Endothelial cell of umbilical vein (primary cell): Measurements from ENCODE around the gene GDF2. TPM values are rescaled to one million over a fixed set of nuclear protein-coding genes. Genes with fewer than 3 reads are reported as not detected.

Experiments
- BruUV-seq: library from RNA; stranded (reverse); fragments of 400-500 nt; replicated peaks from 2 replicates; lab custom pipeline; 2021; lab: Mats Ljungman, UMichigan
- CTCF ChIA-PET: fragments of 300-600, 350-600 bp; sonication (Branson Sonifier 250); formaldehyde crosslinking; loops from one replicate; lab custom pipeline; 2021; ENCODE audit warnings: antibody characterized with exemption, inconsistent platforms; lab: Charles Lee
- POLR2A ChIA-PET: fragments of 300-600, 350-600 bp; sonication (Branson Sonifier 250); formaldehyde crosslinking; loops from one replicate; lab custom pipeline; 2021; ENCODE audit warnings: antibody characterized with exemption, inconsistent platforms; lab: Charles Lee
- DNase-seq: peaks from one replicate; pipeline ENCODE4 v3.0.0-alpha.2; 2011; ENCODE audit warnings: low read depth, low spot score
- FAIRE-seq: peaks from 2 replicates; lab custom pipeline; 2011; peaks lifted over from hg19 to GRCh38; lab: Jason Lieb, UNC
- H2AFZ ChIP-seq: 2 replicates; pipeline ENCODE4 v1.6.0; 2012; ENCODE audit warnings: low read depth, low read length, control low read depth, inconsistent platforms
- H3K27ac ChIP-seq: 2 replicates; pipeline ENCODE4 v1.5.1; 2011; ENCODE audit warnings: low read depth, mild to moderate bottlenecking, control low read depth, low read length, moderate library complexity; ENCODE audit not compliant: insufficient read depth
- H3K27me3 ChIP-seq, 2 experiments: 2 replicates each; pipeline versions ENCODE4 v1.6.0 to v1.6.1; 2011; ENCODE audit warnings: low read length in 2 of 2, mixed read lengths in 1 of 2; ENCODE audit not compliant: control insufficient read depth in 2 of 2, insufficient read depth in 2 of 2
- H3K36me3 ChIP-seq, 2 experiments: 2 replicates in 1 of 2; 3 replicates in 1 of 2; pipeline ENCODE4 v1.5.1; 2011; ENCODE audit warnings: low read length in 2 of 2, mild to moderate bottlenecking in 1 of 2, moderate library complexity in 1 of 2; ENCODE audit not compliant: control insufficient read depth in 2 of 2, insufficient read depth in 2 of 2; ENCODE audit errors: extremely low read depth in 1 of 2
- H3K4me1 ChIP-seq: 3 replicates; pipeline ENCODE4 v1.5.1; 2011; ENCODE audit warnings: mild to moderate bottlenecking, low read length; ENCODE audit not compliant: control insufficient read depth, insufficient read depth; ENCODE audit errors: extremely low read depth
- H3K4me2 ChIP-seq: 2 replicates; pipeline ENCODE4 v1.6.1; 2011; ENCODE audit warnings: low read length, control low read depth, mixed read lengths; ENCODE audit not compliant: insufficient read depth
- H3K4me3 ChIP-seq, 3 experiments: fragments of 200-600 bp in 1 of 3; sonication (generic), shearing (Covaris generic) in 1 of 3; replicated peaks in 1 of 3; 2 replicates each; pipeline ENCODE4 v1.5.1; 2011 to 2016; ENCODE audit warnings: control low read depth in 3 of 3, low read length in 3 of 3, mild to moderate bottlenecking in 2 of 3, inconsistent platforms in 1 of 3, low read depth in 1 of 3, moderate library complexity in 1 of 3; ENCODE audit not compliant: insufficient read depth in 1 of 3
- H3K79me2 ChIP-seq: 2 replicates; pipeline ENCODE4 v1.6.0; 2012; ENCODE audit warnings: low read length, inconsistent platforms; ENCODE audit not compliant: control insufficient read depth, insufficient read depth
- H3K9ac ChIP-seq: replicated peaks from 2 replicates; pipeline ENCODE3; 2011; ENCODE audit warnings: low read length, control low read depth; ENCODE audit not compliant: insufficient read depth; ENCODE audit errors: extremely low read depth
- H3K9me1 ChIP-seq: replicated peaks from 3 replicates; pipeline ENCODE4 v1.6.0; 2011; ENCODE audit warnings: mild to moderate bottlenecking, low read length; ENCODE audit not compliant: control insufficient read depth, insufficient read depth; ENCODE audit errors: extremely low read depth
- H3K9me3 ChIP-seq: replicated peaks from 2 replicates; pipeline ENCODE4 v1.5.1; 2012; ENCODE audit warnings: low read length, inconsistent platforms; ENCODE audit not compliant: control insufficient read depth, insufficient read depth
- H4K20me1 ChIP-seq: replicated peaks from 2 replicates; pipeline ENCODE3; 2011; ENCODE audit warnings: mild to moderate bottlenecking, low read length; ENCODE audit not compliant: control insufficient read depth, insufficient read depth; ENCODE audit errors: extremely low read depth
- CTCF ChIP-seq, 2 donors: IDR thresholded peaks; 1 replicate in 1 of 2; 2 replicates in 1 of 2; pipeline ENCODE4 v1.5.1; 2011; ENCODE audit warnings: low read length in 2 of 2, mild to moderate bottlenecking in 2 of 2, moderate library complexity in 2 of 2, control low read depth in 1 of 2, inconsistent platforms in 1 of 2, low read depth in 1 of 2; ENCODE audit not compliant: insufficient read depth in 1 of 2; ENCODE audit errors: extremely low read depth in 1 of 2
- EZH2 ChIP-seq: IDR thresholded peaks from 2 replicates; pipeline ENCODE4 v1.6.1; 2012; ENCODE audit warnings: borderline replicate concordance, low read depth, mild to moderate bottlenecking, moderate library complexity, low read length, inconsistent platforms; ENCODE audit not compliant: severe bottlenecking
- FOS ChIP-seq: IDR thresholded peaks from 2 replicates; pipeline ENCODE4 v1.6.1; 2011; ENCODE audit warnings: mild to moderate bottlenecking, low read length, moderate library complexity, borderline replicate concordance; ENCODE audit not compliant: insufficient read depth
- GATA2 ChIP-seq: IDR thresholded peaks from 2 replicates; pipeline ENCODE4 v1.7.0; 2011; ENCODE audit warnings: low read depth, mild to moderate bottlenecking, moderate library complexity, mixed read lengths, low read length; ENCODE audit not compliant: insufficient read length, insufficient read depth
- JUN ChIP-seq: IDR thresholded peaks from 2 replicates; pipeline ENCODE4 v1.6.1; 2011; ENCODE audit warnings: borderline replicate concordance, low read depth; ENCODE audit not compliant: insufficient read length, insufficient read depth
- MAX ChIP-seq: IDR thresholded peaks from 2 replicates; pipeline ENCODE4 v1.6.1; 2011; ENCODE audit not compliant: insufficient read depth, insufficient read length
- MYC ChIP-seq: IDR thresholded peaks from one replicate; pipeline ENCODE4 v1.6.1; 2011; ENCODE audit warnings: mild to moderate bottlenecking, low read depth, low read length
- POLR2A ChIP-seq: IDR thresholded peaks from 2 replicates; pipeline ENCODE4 v1.6.1; 2012; ENCODE audit warnings: low read depth, mild to moderate bottlenecking, control low read depth, low read length
- POLR2AphosphoS5 ChIP-seq: IDR thresholded peaks from 2 replicates; pipeline ENCODE4 v1.6.1; 2012; ENCODE audit warnings: low read depth, mild to moderate bottlenecking, control low read depth, low read length, moderate library complexity; ENCODE audit not compliant: insufficient read depth
- dilution Hi-C: fragments of 300-500 bp; cut with MboI; formaldehyde crosslinking; loops from one replicate; pipeline ENCODE4 v1.15.0; 2019; ENCODE audit warnings: low sequenced_read_pairs; ENCODE audit not compliant: extremely low pct_ligation_motif_present
- intact Hi-C: fragments of 100-400 bp; cut with micrococcal nuclease; formaldehyde crosslinking; loops from one replicate; pipeline ENCODE4 v1.10.0; 2022
- polyA plus RNA-seq, 4 experiments: library from polyadenylated mRNA; depleted of rRNA in 3 of 4; stranded (reverse) in 3 of 4; unstranded in 1 of 4; fragments of >200 nt; gene quantifications; 2 replicates each; pipeline versions ENCODE4 v1.2.1 to v1.2.3, GENCODE V29; 2011 to 2012; ENCODE audit warnings: missing spikeins in 1 of 4
- total RNA-seq: library from RNA; stranded (reverse); gene quantifications from 2 replicates; pipeline ENCODE4 v1.2.3, GENCODE V29; 2021

Gene GDF2
- total and polyA plus RNA-seq, 2 donors (not counting 3 experiments of a cell fraction or from before 2014, with no cell fraction given): not detected

DNA sequence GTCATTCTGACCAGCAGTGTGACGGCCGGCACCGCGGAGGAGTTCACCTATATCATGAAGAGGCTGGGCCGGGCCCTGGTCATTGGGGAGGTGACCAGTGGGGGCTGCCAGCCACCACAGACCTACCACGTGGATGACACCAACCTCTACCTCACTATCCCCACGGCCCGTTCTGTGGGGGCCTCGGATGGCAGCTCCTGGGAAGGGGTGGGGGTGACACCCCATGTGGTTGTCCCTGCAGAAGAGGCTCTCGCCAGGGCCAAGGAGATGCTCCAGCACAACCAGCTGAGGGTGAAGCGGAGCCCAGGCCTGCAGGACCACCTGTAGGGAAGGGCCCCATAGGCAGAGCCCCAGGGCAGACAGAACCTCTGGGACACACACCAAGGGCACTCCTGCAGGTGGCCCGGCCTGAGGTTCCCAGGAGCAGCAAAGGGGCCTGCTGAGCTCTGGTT, 34.9 kb downstream of the GDF2 start:
- FAIRE-seq (no peak), DNase-seq (no peak)
- no peaks in the 10 kb centered on the region for H3K79me2 ChIP-seq
- intact Hi-C loops: no loop called here
- POLR2A ChIA-PET: no interaction called here
- H3K27me3 ChIP-seq: no peaks in the 10 kb centered on the region
- dilution Hi-C loops: no loop called here
- no peaks in the 10 kb centered on the region for H3K4me1 ChIP-seq
- CTCF ChIA-PET: interaction anchor here (1.1 kb wide), 1 partner anchor 11 kb away, joined by 3 read pairs; no protein-coding TSS in a partner anchor
- no peak overlapping the region for H2AFZ ChIP-seq
- H3K9ac ChIP-seq: no peak overlapping the region
- no peaks in the 10 kb centered on the region for H3K36me3 ChIP-seq
- H3K4me3 ChIP-seq: no peak overlapping the region
- H4K20me1 ChIP-seq: no peaks in the 10 kb centered on the region
- H3K9me3 ChIP-seq: no peaks in the 10 kb centered on the region
- TF ChIP-seq CTCF (IDR thresholded peaks at IDR 0.05; ENCODE audit: extremely low read depth in 1 of 2, insufficient read depth in 1 of 2, low read depth in 1 of 2, low read length in 2 of 2): no peak
- no peak for TF ChIP-seq MAX
- TF ChIP-seq EZH2: no peak
- no peak for TF ChIP-seq POLR2AphosphoS5
- no peak for TF ChIP-seq GATA2
- TF ChIP-seq MYC: no peak
- TF ChIP-seq JUN: no peak
- no peak for TF ChIP-seq FOS
- no peak for TF ChIP-seq POLR2A
- H3K27ac ChIP-seq: no peak overlapping the region
- H3K4me2 ChIP-seq: no peak overlapping the region
- H3K9me1 ChIP-seq: no peaks in the 10 kb centered on the region
- no TSS peak for BruUV-seq
